ENCODE measurements around the gene SPOCK1.

- TF ChIP-seq, protein P1, sequence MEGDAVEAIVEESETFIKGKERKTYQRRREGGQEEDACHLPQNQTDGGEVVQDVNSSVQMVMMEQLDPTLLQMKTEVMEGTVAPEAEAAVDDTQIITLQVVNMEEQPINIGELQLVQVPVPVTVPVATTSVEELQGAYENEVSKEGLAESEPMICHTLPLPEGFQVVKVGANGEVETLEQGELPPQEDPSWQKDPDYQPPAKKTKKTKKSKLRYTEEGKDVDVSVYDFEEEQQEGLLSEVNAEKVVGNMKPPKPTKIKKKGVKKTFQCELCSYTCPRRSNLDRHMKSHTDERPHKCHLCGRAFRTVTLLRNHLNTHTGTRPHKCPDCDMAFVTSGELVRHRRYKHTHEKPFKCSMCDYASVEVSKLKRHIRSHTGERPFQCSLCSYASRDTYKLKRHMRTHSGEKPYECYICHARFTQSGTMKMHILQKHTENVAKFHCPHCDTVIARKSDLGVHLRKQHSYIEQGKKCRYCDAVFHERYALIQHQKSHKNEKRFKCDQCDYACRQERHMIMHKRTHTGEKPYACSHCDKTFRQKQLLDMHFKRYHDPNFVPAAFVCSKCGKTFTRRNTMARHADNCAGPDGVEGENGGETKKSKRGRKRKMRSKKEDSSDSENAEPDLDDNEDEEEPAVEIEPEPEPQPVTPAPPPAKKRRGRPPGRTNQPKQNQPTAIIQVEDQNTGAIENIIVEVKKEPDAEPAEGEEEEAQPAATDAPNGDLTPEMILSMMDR (IDR thresholded peaks at IDR 0.05 in 2 of 3, conservative IDR thresholded peaks at IDR 0.05 in 1 of 3; ENCODE audit: borderline replicate concordance in 1 of 3, insufficient read depth in 1 of 3, low read depth in 2 of 3, low read length in 2 of 3): no peak
- TF ChIP-seq POLR2AphosphoS5 (IDR thresholded peaks at IDR 0.05; ENCODE audit: low read depth, low read length) (no peak), POLR2A (IDR thresholded peaks at IDR 0.05; ENCODE audit: borderline replicate concordance, extremely low read depth, insufficient read depth, insufficient read length) (no peak), CEBPB (IDR thresholded peaks at IDR 0.05; ENCODE audit: low read depth) (no peak)
These were observed 187.1 kb downstream of the SPOCK1 start for GRCh38 chr5:137312011-137312410.

Measured in HCT116 (cell line).